NCI-H187 (cell line): ENCODE results near the gene CCNC.
"Not testable (repeated sequence)": the region's sequence is repeated elsewhere in the genome, so short reads cannot be mapped to it uniquely, and the experiment has no call there.

ENCODE experiments used
- DNase-seq, 2 experiments: peaks; one replicate each; lab custom pipeline; 2025; lab: John Stamatoyannopoulos, UW

Gene CCNC

DNA sequence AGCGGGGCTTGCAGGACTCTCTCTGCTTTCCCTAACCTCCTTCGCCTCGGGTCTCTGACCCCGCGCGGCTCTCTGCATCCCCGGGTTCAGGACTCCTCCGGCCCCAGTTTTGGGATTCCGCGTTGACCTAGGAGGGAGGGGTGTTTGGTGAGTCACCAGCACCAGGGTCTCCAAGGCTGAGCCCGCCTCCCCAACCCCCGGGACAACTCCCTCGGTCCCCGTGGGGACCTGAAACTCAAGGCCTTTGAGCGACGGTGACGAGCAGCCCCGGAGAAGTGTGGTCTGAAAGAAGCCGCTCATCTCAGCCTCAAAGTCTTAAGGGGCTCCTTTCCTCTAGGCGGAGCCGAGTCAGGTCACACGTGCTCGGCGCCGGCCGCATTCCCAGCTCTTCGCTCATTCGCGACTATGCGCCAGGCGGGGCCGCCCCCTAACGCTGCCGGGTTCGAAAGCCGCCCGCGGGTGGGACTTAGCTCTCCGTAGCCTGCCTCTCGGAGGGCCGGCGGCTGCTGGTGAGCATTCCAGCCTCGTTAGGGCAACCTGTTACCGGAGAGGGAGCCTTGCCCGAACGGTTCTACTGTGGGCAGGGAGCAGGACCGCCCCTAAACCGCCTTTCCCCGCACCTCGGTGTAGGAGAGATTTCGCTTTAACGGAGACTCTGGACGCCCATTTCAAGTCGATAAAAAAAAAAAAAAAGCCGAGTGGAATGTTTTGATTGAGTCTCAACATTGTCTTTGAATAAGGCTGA, 35.1 kb upstream of the CCNC start:
- DNase-seq: no peak

GRCh38 chr6:99602520-99603420, 34.3 kb upstream of the CCNC start:
- DNase-seq: no peak

- not testable (repeated sequence) for DNase-seq
These were observed 26.2 kb upstream of the CCNC start for GRCh38 chr6:99594696-99595095.

DNA sequence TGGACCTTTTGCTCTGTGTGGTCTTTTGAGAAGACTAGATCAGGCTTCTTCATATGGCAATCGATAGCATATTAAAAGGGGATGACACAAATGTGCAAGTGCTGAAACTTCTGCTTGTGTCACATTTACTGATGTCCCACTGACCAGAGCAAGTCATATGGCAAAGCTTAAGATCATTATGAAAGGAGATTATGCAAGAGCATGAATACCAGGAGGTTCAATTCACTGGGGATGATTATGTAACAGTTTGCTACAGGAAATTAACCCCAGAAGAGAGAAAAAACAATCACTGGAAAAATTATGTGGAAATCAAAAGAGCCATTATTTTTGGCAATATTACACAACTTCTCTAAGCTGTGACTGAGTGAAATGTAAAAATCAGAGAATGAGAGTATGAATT, 24.4 kb upstream of the CCNC start:
- DNase-seq: no peak

- no peak for DNase-seq
These were observed 23.4 kb upstream of the CCNC start for GRCh38 chr6:99591673-99592364.

GRCh38 chr6:99590728-99591672, 22.5 kb upstream of the CCNC start:
- no peak for DNase-seq

DNA sequence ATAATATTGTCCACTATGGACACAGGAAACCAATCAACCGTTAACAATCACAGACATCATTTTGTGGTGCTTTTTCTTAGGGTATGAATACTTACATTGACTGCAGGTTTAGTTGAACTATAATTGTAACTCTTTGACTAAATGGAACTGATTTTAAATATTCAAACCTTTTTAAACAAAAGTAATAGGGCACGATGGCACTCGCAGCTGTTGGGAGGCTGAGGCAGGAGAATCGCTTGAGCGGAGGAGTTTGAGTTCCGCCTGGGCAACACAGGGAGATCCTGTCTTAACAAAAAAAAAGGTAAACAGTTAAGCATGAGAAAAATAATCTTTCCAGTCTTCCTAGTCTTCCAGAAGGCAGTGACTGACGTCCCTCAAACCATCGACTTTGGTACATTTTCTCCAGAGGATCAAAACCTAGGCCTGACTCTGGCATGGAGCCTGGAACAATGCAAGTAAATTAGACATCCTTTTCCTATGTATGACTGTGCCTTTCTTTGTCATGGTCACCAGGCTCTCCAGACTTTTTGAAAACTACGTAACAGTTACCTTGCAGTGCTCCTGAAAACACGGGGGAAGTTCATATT, 21.5 kb upstream of the CCNC start:
- DNase-seq: no peak

GRCh38 chr6:99589290-99589672, 20.8 kb upstream of the CCNC start:
- no peak for DNase-seq

DNA sequence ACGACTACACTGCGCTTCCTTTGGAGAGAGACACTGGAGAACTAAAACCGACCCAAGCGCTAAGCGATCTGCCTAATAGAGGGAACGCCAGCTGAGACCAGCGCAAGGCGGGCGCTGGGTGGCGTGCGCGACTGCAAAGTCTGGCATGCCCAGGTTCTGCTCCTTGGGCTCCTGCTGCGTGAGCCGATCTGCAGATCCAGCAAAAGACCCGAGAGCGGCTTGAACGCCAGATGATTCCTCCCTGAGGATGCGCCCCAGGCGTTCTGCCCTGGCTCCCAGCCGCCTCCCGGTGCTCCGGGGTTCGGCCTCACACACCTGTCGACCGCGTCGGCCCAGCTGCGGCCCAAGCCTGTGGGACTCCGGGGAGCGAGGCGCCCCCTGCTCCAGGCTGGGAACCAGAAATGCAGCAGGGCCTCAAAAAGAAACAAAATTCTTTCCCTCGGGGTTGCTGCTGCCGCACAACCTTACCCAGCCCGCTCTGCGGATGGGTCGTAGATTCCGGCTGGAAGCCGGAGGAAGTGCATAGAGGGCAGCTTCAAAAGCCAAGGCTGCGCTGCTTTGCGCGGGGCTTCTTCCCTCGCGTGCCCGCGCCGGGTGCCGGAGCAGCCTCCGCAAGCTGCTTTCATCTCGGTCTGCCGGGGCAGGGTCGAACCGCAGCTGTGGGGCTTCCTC, 20.3 kb upstream of the CCNC start:
- DNase-seq: peak; percentile 39 to 79

GRCh38 chr6:99587792-99588191, 19.3 kb upstream of the CCNC start:
- no peak for DNase-seq

- DNase-seq: no peak
These were observed 11.3 kb upstream of the CCNC start for GRCh38 chr6:99579781-99580180.

DNA sequence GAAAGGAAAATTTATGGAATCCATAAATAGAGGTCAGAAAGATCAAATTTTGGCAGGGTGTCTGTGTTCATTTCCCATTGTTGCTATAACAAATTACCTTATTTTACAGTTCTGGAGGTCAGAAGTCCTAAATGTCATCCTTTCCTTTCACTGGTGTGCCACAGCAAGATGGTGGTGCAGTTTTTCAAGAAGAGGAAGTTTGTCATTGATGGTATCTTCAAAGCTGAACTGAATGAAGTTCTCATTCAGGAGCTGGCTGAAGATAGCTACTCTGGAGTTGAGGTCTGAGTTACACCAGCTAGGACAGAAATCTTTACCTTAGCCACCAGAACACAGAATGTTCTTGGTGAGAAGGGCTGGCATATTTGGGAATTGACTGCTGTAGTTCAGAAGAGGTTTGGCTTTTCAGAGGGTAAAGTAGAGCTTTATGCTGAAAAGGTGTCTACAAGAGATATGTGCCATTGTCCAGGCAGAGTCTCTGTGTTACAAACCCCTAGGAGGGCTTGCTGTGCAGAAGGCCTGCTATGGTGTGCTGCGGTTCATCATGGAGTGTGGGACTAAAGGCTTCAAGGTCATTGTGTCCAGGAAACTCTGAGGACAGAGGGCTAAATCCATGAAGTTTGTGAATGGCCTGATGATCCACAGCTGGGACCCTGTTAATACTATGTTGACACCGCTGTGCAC, 7.2 kb upstream of the CCNC start:
- DNase-seq: no peak

DNA sequence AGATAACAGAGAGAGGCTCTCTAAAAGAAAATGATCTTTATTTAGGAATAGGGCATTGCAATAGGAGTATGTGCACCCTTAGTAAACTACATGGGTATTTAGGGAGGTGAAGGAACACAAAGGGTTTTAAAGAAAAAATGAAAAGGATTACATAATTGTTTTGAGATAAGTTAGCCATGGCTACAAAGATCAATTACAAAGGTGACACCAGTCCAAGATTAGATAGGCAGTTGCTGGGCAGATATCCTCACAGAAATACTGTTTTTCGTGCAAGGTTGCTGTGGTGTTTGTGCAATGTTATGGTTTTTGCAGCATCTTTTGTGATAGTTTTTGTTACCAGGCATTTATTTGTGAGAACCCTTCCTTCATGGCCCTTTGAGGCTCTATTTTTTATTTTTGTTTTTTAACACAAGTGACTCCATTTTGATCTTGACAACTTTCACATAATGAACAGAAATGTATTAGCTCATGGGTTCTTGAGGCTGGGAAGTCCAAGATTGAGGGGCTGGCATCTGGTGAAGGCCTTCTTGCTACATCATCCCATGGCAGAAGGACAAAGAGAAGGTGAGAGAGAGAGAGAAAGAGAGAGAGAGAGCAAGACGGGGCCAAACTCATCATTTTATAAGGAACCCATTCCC, 5.6 kb upstream of the CCNC start:
- no peak for DNase-seq

DNA sequence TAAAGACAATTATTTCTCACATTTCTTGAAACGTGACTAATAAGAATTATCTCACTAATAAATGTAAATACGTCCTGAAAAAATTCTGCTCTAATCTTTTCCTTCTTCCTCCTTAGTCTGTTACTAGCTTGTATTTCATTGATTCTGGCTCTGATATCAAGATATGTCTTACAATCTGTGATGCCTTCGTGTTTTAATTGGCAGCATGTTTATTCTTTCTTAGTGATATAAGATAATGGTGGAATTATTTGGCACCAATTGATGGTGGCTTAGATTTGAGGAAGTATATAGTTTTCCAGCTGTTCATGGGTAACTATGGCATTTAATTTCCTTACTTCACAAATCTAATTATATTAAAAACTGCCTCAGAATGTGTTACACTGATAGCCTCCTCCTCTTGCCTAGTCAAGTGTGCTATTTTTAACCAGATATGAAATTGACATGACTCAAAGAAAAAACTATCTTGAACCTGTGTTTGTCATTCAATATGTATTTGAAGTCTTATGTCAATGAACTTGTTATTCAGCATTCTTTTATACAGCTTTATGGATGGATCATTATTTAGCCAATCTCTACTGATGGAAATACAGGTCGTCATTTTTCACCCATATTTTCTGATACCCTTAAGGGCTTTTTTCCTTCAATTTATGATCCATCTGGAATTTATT, 5.3 kb downstream of the CCNC start:
- DNase-seq: no peak

DNA sequence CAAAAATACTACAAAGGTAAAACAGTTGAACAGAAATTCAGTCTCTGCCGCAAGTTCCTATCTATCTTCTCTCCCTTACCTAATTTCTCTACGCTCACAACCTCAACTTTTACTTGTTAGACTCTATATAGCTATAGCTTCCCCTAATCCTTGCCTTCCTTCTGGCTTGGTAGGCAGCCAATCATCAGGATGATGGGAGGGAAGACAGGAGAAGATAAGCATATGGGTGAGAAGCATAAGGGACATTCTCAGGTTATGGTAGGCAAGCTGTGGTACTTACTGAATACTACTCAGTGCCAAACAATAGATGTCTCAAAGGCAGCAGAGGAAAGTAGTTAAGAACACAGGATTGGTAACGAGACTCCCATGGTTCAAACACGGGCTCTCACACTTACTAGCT, 7.8 kb downstream of the CCNC start:
- no peak for DNase-seq

- DNase-seq: no peak
These were observed 9.4 kb downstream of the CCNC start for GRCh38 chr6:99559057-99559456.

DNA sequence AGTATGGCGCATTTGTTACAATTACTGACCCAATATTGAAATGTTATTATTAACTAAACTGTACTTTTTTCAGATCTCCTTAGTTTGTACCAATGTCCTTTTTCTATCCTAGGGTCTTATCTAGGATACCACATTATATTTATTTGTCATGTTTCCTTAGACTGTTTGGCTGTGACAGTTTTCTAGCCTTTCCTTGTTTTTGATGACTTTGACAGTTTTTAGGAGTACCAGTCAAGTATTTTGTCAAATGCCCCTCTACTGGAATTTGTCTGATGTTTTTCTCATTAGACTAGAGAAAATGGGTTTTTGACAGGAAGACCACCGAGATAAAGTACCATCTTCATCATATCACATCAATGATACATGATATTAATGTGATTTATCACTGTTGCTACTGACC, 14.6 kb downstream of the CCNC start:
- no peak for DNase-seq

- DNase-seq: no peak
These were observed 18.3 kb downstream of the CCNC start for GRCh38 chr6:99550046-99550748.
